GM06990 (cell line): ENCODE data around the gene OR52B6.

ENCODE experiments used
- DNase-seq: peaks from one replicate; pipeline ENCODE4 v3.0.0-alpha.2; 2011; ENCODE audit not compliant: insufficient read length; ENCODE audit errors: extremely low read depth
- H3K27me3 ChIP-seq: replicated peaks from 2 replicates; pipeline ENCODE4 v1.6.0; 2011; ENCODE audit warnings: low read length; ENCODE audit not compliant: control insufficient read depth, insufficient read depth
- H3K36me3 ChIP-seq: 2 replicates; pipeline ENCODE4 v1.5.1; 2011; ENCODE audit warnings: low read length; ENCODE audit not compliant: control insufficient read depth, insufficient read depth
- H3K4me3 ChIP-seq: replicated peaks from 2 replicates; pipeline ENCODE4 v1.5.1; 2011; ENCODE audit warnings: low read depth, mild to moderate bottlenecking, control low read depth, low read length
- CTCF ChIP-seq: IDR thresholded peaks from 2 replicates; pipeline ENCODE4 v1.5.1; 2011; ENCODE audit warnings: low read length, control low read depth, mild to moderate bottlenecking, inconsistent platforms; ENCODE audit not compliant: insufficient read depth, poor library complexity, severe bottlenecking

OR52B6 gene

GRCh38 chr11:5626196-5626595 lies 45.5 kb downstream of the OR52B6 start:
- no peak for DNase-seq
- H3K36me3 ChIP-seq: no peaks in the 10 kb centered on the region
- no peaks in the 10 kb centered on the region for H3K27me3 ChIP-seq
- H3K4me3 ChIP-seq: no peak overlapping the region
- TF ChIP-seq CTCF: no peak

DNA sequence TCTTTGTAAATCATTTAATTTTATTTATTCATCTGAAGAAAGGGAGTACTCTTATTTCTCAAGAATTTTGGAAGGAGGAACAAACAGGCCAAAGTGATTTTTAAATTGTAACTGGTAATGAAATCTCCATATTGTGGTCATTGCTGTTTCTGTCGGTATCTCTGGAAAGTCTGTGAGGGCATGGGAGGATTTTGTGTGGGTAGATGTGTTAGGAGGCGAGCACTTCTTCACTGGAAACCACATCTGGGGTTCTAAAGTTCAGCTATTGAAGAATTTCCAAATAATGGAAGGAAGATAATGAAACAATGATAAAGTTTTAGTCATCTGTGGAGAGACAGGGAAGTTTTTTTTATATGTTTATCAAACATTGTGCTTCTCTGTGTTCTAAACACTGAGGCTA lies 50.7 kb downstream of the OR52B6 start:
- Histone ChIP-seq H3K27me3 (no peaks in the 10 kb centered on the region), H3K36me3 (peaks cover 3% of the 10 kb centered on the region), H3K4me3 (no peak overlapping the region)
- no peak for TF ChIP-seq CTCF
- no peak for DNase-seq
